ENCODE data around the gene GJD2. TPM values are rescaled to one million over a fixed set of nuclear protein-coding genes. Genes with fewer than 3 reads are reported as not detected.

Gene GJD2
- total RNA-seq, 1 experiment from 2014 or later: not detected

DNA sequence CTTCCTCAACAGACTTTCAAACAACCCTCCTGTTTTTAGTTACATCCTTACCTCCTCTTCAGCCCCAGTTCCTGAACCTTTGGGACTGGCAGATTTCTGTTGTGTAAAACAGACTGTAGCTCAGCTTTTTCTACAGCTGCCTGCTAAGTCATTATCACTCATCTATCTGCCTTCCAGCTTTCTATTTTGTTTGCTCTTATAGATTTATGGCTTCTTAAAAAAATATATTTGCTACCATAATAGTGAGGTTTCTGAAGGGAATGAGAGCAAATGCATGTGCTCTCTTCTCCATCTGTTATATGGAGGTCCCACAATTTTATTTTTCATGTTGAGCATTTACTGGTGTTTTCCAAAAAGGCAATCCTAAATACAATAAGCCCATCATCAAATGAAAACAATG is 18.2 kb upstream of the GJD2 start:
- Histone ChIP-seq H3K9me3 (ENCODE audit: control insufficient read depth, low read depth, low read length) (no peaks in the 10 kb centered on the region), H4K8ac (replicated peaks; ENCODE audit: insufficient read length, low read depth, low read length) (no peak overlapping the region), H3K56ac (ENCODE audit: insufficient read length, low read depth, low read length) (no peak overlapping the region), H3T11ph (ENCODE audit: low read length) (no peak overlapping the region), H2BK15ac (ENCODE audit: low read depth, low read length) (no peak overlapping the region), H3K27ac (ENCODE audit: insufficient read length, low read depth, low read length) (no peak overlapping the region), H3K79me1 (ENCODE audit: insufficient read depth, low read depth, low read length, poor library complexity, severe bottlenecking) (no peaks in the 10 kb centered on the region), H3K27me3 (ENCODE audit: insufficient read depth, low read length) (no peaks in the 10 kb centered on the region), H3K23me2 (ENCODE audit: insufficient read length, low read depth, low read length, poor library complexity, severe bottlenecking) (no peaks in the 10 kb centered on the region), H2BK20ac (ENCODE audit: low read depth, low read length, poor library complexity, severe bottlenecking) (no peak overlapping the region), H3K9ac (ENCODE audit: extremely low read depth, insufficient read length, low read length) (no peak overlapping the region), H3K4me2 (ENCODE audit: insufficient read depth, insufficient read length, low read length) (no peak overlapping the region), H2AK5ac (ENCODE audit: insufficient read length, low read length) (no peak overlapping the region), H4K20me1 (ENCODE audit: control insufficient read depth, insufficient read depth, insufficient read length) (no peaks in the 10 kb centered on the region), H3K79me2 (ENCODE audit: insufficient read depth, low read length) (no peaks in the 10 kb centered on the region), H4K91ac (ENCODE audit: insufficient read length, low read depth, low read length) (no peak overlapping the region), H2BK120ac (ENCODE audit: low read depth, low read length, poor library complexity, severe bottlenecking) (no peak overlapping the region), H3K23ac (ENCODE audit: insufficient read length, low read depth, low read length) (no peak overlapping the region), H2AFZ (ENCODE audit: low read length) (no peak overlapping the region), H3K18ac (ENCODE audit: insufficient read length, low read depth, low read length) (no peak overlapping the region), H3K14ac (ENCODE audit: insufficient read depth, low read length) (no peak overlapping the region), H2BK12ac (ENCODE audit: insufficient read length, low read depth, low read length) (no peak overlapping the region), H3K4me1 (ENCODE audit: insufficient read depth, low read length) (no peaks in the 10 kb centered on the region), H3K4ac (ENCODE audit: low read depth, low read length) (no peak overlapping the region), H4K5ac (ENCODE audit: insufficient read length, low read depth, low read length) (no peak overlapping the region), H2BK5ac (ENCODE audit: insufficient read length, low read length) (no peak overlapping the region)
- H3K27me3 Mint-ChIP-seq (ENCODE audit: low read depth): no peaks in the 10 kb centered on the region; the same call in 1 of the 2 replicates
- no peak overlapping the region for H3K4me3 Mint-ChIP-seq
- no peak overlapping the region for H3K27ac Mint-ChIP-seq
- H3K36me3 Mint-ChIP-seq (ENCODE audit: insufficient read depth in 1 of 3, low read depth in 3 of 3): no peaks in the 10 kb centered on the region
- TF ChIP-seq CTCF (conservative IDR thresholded peaks at IDR 0.05): no peak
- no peak for DNase-seq
- peaks cover 19 to 25% of the 10 kb centered on the region in 2 experiments for H3K4me1 Mint-ChIP-seq
- no peaks in the 10 kb centered on the region for H3K9me3 Mint-ChIP-seq
